Right renal pelvis (tissue), 4 donors: Measurements from ENCODE around the gene HAND1. TPM values are rescaled to one million over a fixed set of nuclear protein-coding genes. Genes with fewer than 3 reads are reported as not detected.

Experiments used
- DNase-seq, 4 donors: peaks; one replicate each; pipeline ENCODE4 v3.0.0-alpha.2; 2013; ENCODE audit warnings: low read depth in 4 of 4, low spot score in 3 of 4, missing footprints in 1 of 4
- polyA plus RNA-seq, 4 donors: library from polyadenylated mRNA; unstranded; fragments of 120-200 nt; gene quantifications; one replicate each; pipeline ENCODE4 v1.2.1, GENCODE V29; 2013; ENCODE audit not compliant: insufficient read length in 4 of 4

HAND1 gene
- polyA plus RNA-seq, 4 donors = 0.10 TPM; not detected in 3

DNA sequence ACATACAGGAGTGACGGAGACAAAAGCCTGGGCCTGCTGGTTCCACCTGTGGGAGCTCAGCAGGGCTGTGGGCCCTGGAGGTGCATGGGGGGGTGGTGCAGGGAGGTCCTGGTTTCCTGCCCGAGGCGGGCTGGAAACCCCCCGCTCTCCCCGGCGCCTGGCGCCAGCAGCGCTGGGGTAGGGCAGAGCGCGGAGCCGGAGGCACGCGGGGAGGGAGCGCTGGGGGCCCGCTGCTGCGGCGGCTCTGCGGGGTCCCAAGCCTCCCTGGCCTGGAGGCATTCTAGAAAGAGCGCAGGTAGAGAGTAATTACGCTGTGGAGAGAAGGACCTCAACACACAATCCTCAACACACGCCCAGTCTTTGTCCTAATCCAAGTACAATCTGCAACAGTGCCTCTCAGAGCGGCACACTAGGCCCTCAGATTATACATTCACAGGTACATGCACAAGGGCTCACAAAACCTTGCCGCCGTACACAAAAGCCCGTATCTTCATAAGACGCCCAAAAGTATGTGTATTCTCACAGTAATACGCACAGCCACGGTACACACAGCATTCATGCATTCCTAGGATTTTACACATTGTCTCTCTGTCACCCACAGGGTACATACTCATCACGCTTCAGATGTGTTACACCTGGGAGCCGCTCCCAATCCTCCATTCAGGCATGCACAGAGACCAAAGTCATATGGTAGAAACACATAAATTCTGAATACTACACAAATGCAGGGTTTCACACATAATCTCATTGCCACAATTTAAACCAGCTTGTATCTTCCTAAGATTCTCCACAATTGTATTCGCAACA lies 2.1 kb upstream of the HAND1 start:
- no peak for DNase-seq

- no peak for DNase-seq
Measured at GRCh38 chr5:154479160-154479943, 1.3 kb upstream of the HAND1 start.

DNA sequence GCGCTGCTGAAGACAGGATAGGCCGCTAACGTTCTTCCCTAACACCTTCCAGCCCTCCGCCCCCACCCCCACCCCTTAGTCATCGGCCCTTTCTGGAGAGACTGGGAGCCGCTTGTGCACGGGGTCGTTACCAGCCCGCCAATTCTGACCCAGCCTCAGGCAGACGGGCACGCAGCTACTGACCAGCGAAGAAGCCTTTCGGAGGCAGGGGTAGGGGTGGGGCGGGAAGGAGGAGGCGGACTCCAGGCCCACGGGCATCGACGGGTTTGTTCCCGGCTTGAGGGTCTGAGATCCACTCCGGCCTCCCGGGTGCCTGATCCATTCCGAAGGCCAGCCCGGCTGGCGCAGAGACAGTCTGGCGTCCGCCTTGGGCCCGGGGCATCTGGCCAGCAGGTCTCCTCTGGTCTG lies 729 bp upstream of the HAND1 start:
- DNase-seq = no peak

DNA sequence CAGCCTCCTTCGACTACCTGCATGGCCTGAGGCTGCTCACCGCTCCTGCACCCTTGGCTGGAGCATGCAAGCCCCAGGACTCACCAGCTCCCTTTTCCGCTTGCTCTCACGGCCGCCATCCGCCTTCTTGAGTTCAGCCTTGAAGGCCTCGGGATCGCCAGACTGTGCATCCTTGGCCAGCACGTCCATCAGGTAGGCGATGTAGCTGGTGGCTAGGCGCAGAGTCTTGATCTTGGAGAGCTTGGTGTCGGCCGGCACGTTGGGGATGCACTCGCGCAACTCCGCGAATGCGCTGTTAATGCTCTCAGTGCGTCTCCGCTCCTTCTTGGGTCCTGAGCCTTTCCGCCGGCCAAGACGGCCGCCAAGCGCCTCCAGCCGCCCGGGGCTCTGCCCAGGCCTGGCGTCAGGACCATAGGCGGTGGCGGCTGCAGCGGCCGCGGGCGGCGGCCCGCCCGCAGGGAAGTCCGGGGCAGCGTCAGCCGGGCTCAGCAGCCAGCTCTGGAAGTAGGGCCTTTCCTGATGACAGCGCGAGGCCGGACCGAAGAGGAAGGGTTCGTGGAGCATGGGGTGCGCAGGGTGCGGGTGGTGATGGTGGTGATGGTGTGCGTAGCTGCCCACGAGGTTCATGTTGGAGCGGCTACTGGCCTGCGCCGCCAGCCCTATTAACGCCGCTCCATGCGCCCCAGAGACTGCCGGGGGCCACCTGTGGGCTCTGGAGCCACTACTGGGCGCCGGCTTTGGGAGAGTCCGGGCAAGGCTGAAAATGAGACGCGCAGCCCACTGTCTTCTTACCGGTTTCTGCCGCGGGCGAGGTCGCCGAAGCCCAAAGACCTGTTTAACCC lies 424 bp downstream of the HAND1 start:
- no peak for DNase-seq

GRCh38 chr5:154476354-154477205 lies 1.4 kb downstream of the HAND1 start:
- no peak for DNase-seq

DNA sequence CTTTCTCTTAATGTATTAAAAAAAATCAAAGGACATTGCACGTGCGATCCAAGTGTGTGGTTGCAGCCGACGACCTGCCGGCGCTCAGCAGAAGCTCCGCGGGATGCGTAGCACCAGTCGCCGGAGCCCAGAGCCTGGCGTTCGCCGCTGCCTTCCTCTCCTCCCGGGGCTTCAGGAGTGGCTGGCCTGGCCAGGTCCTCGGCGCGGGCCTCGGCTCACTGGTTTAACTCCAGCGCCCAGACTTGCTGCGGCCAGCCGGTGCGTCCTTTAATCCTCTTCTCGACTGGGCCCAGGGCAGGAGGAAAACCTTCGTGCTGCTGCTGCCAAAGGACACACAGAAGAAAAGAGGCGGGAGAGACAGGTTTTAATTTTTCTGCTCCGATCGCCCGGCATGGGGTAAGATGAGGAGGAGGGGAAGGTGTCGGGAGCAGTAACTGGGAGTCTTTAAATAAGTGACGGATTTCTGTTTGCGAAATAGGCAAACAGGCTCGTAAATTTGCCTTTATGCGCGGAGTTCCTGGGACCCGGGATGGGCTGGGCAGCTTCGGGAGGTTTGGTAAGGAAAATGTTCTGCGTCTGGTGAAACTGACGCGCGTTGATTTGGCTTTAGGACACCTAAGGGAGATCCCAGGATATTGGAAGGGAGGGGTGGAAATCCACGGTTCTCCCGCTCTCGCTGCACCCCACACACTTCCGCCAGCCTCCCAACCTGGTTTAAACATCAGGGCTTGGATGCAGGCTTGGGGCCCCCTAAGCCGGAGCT lies 2.3 kb downstream of the HAND1 start:
- DNase-seq = no peak

DNA sequence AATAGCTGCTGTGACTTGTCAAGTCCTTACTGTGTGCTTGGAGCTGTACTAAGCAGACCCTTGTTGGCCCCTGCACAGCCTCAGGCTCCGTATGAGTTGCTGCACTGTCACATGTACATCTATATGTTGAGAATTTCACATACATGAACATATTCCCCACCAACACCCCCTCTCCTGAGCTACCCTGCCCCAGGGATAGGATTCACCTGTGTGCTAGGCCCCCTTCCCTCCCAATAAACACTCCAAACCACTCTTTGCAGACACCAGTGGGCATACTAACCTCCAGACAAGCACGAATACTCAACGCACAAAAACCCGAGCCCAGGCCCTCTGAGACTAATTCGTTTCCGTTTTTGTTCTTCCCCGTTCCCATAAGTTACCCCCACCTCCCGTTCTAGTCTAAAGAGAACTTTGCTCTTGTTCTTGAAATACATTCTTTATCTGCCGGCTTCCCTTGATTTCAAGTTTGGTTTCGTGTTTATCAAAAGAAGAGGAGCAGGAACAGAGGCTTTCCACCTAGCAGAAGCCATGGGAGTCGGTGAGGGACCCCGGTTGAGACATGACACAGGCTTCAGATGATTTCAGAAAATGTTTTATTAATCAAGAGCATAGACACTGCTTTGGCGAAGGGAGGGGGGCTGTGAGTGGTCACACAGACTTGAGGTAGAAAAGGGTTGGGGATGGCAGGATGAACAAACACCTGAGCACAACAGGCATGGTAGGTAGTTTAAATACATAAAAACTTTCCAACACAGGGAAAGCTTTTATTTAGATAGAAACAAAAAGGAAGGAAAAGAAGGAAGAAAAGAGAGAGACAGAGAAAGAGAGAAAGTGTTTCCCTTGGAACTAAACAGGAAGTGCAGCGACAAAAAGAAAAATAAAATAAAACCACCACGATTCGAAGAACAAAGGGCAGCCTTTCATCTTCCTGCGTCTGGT lies 3.4 kb downstream of the HAND1 start:
- DNase-seq = no peak

DNA sequence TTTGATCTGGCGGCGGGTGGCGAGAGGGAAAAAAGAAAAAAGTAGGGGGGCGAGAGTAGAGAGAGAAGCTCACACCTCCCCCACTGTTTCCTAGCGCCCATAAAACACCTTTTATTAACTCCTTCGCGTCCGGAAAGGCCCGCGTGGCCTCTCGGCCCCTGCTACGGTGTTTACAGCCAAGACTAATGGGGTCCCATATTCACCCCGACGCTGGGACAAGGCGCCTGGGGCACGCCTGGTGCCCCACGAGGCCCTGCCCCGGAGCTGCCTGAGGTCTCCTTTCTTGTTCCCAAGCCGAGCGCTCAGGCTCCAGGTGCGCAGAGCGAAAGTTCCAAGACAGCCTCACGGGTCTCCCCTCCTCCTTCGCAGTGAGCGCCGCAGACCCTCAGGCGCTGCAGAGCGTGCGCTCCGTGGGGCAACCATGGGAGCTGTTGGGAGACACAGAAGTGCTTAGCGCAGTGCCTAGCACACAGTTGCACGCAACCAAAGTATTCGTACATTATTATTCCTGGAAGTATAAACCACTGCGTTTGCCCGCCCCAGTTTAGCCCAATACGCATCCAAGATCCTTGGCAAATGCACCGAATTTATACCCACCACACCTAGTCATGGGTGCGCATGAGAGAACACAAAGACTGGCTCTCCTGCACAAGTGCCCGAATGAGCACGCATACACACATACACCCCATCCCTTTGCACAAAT lies 4.3 kb downstream of the HAND1 start:
- DNase-seq = no peak

DNA sequence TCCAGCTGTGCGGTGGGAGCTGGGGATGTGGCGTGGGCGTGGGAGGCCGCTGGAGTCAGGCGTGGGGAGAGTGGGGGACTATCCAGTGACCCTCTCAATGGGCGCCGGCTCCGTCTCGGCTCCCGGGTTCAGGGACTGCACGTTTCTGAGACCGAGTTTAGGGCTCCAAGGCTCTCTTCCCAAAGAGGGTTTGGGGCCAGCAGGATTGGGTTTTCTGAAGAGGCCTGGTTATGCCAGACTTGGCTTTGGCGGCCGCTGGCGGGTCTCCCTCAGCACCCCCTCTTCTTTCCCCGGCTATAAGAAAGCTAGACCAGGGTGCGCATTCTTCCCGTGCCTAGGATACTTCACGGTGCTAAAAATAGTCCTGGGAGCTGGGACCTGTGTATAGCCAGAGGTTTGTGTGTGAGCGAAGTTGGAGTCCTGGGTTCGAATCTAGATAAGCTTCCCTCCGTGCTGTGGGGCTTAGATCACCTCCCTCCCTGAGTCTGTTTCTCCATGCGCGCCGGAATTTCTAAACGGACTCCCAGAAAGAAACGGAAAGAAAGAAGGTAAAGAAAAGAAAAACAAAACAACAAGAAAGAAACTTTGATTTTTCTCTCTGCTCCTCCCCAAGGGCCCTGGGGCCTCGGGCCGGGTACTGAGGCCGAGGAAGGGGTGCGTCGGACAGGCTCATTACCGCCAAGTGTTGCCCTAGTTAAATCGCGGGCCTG lies 5.0 kb downstream of the HAND1 start:
- DNase-seq = no peak

GRCh38 chr5:154470947-154471870 lies 6.8 kb downstream of the HAND1 start:
- DNase-seq = no peak

GRCh38 chr5:154470137-154470536 lies 7.9 kb downstream of the HAND1 start:
- DNase-seq = no peak

- DNase-seq = peak in 1 of 4 donors; percentile 63
Measured at GRCh38 chr5:154467655-154468354, 10.2 kb downstream of the HAND1 start.

- DNase-seq = no peak
Measured at GRCh38 chr5:154466671-154467070, 11.4 kb downstream of the HAND1 start.

DNA sequence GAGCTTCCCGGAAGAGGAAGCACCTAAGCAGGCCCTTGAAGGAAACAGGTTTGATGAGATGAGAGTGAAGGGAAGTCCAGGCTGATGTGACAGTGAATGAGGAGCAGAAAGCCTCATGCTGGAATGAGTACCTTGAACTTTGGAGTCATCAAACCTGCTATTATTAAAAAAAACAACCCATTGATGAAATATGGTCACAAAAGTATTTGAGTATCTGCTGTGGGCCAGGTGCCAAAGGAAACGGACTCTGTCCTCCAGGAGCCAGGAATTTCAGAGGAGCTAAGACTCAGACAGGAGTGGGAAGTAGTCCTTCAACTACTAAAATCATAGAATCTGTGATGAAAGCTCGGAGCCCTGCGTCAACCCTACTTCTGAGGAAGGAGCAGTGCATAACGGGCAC lies 11.9 kb downstream of the HAND1 start:
- no peak for DNase-seq

DNA sequence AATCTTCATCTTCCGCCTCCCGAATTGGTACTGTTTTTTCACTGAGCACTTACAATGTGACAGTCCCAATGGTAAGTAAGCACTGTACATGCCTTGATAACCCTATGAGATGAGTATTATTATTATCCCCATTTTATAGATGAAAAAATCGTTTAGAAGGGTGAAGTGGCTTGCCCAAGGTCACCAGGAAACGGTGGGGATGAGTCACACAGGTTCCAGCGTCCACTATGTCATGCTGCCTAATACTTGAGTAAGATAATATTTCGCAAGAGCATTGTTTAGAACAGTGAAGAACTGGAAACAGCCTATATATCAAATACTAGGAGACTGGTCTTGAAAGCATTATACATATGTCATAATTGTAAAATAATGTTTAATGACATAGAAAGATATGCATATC lies 12.9 kb downstream of the HAND1 start:
- no peak for DNase-seq
